GM12801 (cell line): ENCODE results near the gene TTLL6.

Experiments used
- CTCF ChIP-seq: IDR thresholded peaks from one replicate; pipeline ENCODE4 v1.5.1; 2011; ENCODE audit warnings: control low read depth; ENCODE audit not compliant: insufficient read length; ENCODE audit errors: extremely low read depth

Gene TTLL6

GRCh38 chr17:48755356-48755755 is 61.7 kb downstream of the TTLL6 start:
- no peak for TF ChIP-seq CTCF

- no peak for TF ChIP-seq CTCF
Measured at GRCh38 chr17:48754500-48755261, 62.3 kb downstream of the TTLL6 start.

GRCh38 chr17:48753794-48754499 is 63.1 kb downstream of the TTLL6 start:
- no peak for TF ChIP-seq CTCF

- no peak for TF ChIP-seq CTCF
Measured at GRCh38 chr17:48752399-48753288, 64.4 kb downstream of the TTLL6 start.

- no peak for TF ChIP-seq CTCF
Measured at GRCh38 chr17:48751733-48752398, 65.2 kb downstream of the TTLL6 start.

GRCh38 chr17:48751172-48751571 is 65.9 kb downstream of the TTLL6 start:
- TF ChIP-seq CTCF = no peak
